Ascending aorta (tissue), 2 donors: ENCODE data around the gene BCL2L13. TPM values are rescaled to one million over a fixed set of nuclear protein-coding genes. Genes with fewer than 3 reads are reported as not detected.

Experiments
- DNase-seq, 2 donors: peaks; one replicate each; pipeline ENCODE4 v3.0.0-alpha.2; 2019; ENCODE audit warnings: low spot score in 2 of 2
- H3K27ac ChIP-seq, 2 donors: fragments of 200-600 bp; sonication (generic); one replicate each; pipeline ENCODE4 v1.5.1; 2016 to 2017; ENCODE audit warnings: mild to moderate bottlenecking in 1 of 2
- H3K27me3 ChIP-seq: fragments of 200-600 bp; sonication (generic); one replicate; pipeline ENCODE4 v1.5.1; 2017
- H3K36me3 ChIP-seq, 2 donors: fragments of 200-600 bp; sonication (generic); one replicate each; pipeline ENCODE4 v1.5.1; 2016
- H3K4me1 ChIP-seq, 2 donors: fragments of 200-600 bp; sonication (generic); one replicate each; pipeline ENCODE4 v1.5.1; 2016 to 2017; ENCODE audit warnings: mild to moderate bottlenecking in 1 of 2
- H3K4me3 ChIP-seq, 2 donors: fragments of 200-600 bp; sonication (generic); one replicate each; pipeline ENCODE4 v1.5.1; 2016 to 2017; ENCODE audit warnings: mild to moderate bottlenecking in 1 of 2
- H3K9me3 ChIP-seq, 2 donors: fragments of 200-600 bp; sonication (generic); one replicate each; pipeline ENCODE4 v1.5.1; 2016
- intact Hi-C: fragments of 100-400 bp; cut with DNase I; formaldehyde crosslinking; loops from one replicate; pipeline ENCODE4 v1.15.1; 2023
- total RNA-seq: library from RNA; depleted of rRNA; stranded (reverse); fragments of >200 nt; gene quantifications from one replicate; pipeline ENCODE4 v1.1.0, GENCODE V29; 2016
- TF ChIP-seq, protein P1 (sequence below), 3 experiments: fragments of 200-600 bp in 2 of 3; fragments of 450-650 bp in 1 of 3; sonication (generic) in 2 of 3; IDR thresholded peaks; one replicate each; pipeline ENCODE4 v1.5.1; 2016 to 2019; ENCODE audit warnings: antibody characterized with exemption in 3 of 3, mild to moderate bottlenecking in 1 of 3, moderate library complexity in 1 of 3

BCL2L13 gene
- total RNA-seq, 1 donor from 2014 or later: 4.6 TPM

DNA sequence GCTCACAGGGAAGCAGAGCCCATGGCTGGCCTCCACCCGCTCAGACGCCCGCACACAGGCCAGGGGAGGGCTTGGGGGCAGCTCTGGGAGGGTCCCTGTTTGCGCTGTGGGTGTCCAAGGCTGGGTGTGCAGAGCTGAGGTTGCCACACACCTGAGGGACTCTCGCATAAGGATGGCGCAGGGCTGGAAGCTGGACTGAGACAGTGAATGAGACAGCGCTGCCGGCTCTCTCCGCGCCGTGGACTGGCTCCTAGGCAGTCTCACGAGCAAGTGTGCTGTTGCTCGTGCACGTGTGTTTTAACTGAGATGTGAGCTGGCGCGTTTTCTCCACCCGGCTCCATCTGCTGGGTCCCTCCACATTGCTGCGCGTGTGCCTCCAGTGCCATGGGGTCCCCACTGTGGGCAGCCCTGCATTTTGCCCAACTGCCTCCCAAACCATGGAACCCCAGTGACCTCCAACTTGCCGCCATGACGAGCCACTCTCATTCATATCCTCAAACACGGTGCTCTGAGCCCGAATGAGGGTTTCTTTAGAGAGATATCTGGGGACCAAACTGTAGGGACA, 139.9 kb downstream of the BCL2L13 start:
- peaks cover 6 to 7% of the 10 kb centered on the region in 2 donors for H3K4me1 ChIP-seq
- TF ChIP-seq, protein P1, sequence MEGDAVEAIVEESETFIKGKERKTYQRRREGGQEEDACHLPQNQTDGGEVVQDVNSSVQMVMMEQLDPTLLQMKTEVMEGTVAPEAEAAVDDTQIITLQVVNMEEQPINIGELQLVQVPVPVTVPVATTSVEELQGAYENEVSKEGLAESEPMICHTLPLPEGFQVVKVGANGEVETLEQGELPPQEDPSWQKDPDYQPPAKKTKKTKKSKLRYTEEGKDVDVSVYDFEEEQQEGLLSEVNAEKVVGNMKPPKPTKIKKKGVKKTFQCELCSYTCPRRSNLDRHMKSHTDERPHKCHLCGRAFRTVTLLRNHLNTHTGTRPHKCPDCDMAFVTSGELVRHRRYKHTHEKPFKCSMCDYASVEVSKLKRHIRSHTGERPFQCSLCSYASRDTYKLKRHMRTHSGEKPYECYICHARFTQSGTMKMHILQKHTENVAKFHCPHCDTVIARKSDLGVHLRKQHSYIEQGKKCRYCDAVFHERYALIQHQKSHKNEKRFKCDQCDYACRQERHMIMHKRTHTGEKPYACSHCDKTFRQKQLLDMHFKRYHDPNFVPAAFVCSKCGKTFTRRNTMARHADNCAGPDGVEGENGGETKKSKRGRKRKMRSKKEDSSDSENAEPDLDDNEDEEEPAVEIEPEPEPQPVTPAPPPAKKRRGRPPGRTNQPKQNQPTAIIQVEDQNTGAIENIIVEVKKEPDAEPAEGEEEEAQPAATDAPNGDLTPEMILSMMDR (IDR thresholded peaks at IDR 0.05): no peak
- H3K4me3 ChIP-seq: no peak overlapping the region
- no peaks in the 10 kb centered on the region for H3K27me3 ChIP-seq
- no peaks in the 10 kb centered on the region for H3K36me3 ChIP-seq
- intact Hi-C loops: no loop called here
- no peaks in the 10 kb centered on the region for H3K9me3 ChIP-seq
- DNase-seq: no peak
- H3K27ac ChIP-seq: no peak overlapping the region

DNA sequence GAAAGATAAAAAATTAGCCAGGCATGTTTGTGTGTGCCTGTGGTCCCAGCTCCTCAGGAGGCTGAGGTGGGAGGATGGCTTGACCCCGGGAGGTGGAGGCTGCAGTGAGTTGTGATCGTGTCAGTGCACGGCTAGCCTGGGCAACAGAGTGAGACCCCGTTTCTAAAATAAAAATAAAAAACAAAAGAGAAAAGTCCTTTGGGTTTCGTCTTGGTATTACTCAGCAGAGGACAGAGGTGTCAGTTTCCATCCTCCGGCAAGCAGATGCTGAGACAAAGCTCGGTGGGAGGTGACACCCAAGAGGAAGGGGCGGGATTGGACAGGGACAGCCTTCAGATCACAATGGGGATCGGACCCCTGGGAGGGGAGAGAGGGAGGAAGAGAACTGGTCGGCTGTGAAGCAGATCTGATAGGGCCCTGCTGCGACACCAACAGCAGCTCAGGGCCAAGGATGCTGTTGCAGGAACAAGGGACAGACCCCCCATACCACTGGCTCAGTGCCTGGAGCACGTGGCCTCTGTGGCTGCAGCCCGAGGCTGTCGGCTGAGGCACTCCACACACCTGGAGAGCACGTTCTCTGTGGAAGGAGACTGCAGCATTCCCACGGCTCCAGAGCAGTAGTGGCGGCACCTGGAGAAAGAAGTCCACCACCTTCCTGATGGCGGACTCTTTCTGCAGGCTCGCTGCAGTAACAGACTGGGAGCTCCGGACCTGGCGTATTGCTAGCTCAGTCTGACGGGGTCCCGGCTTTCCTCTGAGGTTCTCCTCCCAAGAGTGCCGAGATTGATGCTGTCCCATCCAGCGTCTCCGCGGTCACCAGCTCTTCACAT, 140.9 kb downstream of the BCL2L13 start:
- TF ChIP-seq, protein P1 (IDR thresholded peaks at IDR 0.05): no peak
- Histone ChIP-seq H3K27me3 (no peaks in the 10 kb centered on the region), H3K27ac (no peak overlapping the region), H3K4me3 (no peak overlapping the region), H3K36me3 (no peaks in the 10 kb centered on the region), H3K9me3 (no peaks in the 10 kb centered on the region), H3K4me1 (peaks cover 0 to 5% of the 10 kb centered on the region in 2 donors)
- intact Hi-C loops: no loop called here
- no peak for DNase-seq

DNA sequence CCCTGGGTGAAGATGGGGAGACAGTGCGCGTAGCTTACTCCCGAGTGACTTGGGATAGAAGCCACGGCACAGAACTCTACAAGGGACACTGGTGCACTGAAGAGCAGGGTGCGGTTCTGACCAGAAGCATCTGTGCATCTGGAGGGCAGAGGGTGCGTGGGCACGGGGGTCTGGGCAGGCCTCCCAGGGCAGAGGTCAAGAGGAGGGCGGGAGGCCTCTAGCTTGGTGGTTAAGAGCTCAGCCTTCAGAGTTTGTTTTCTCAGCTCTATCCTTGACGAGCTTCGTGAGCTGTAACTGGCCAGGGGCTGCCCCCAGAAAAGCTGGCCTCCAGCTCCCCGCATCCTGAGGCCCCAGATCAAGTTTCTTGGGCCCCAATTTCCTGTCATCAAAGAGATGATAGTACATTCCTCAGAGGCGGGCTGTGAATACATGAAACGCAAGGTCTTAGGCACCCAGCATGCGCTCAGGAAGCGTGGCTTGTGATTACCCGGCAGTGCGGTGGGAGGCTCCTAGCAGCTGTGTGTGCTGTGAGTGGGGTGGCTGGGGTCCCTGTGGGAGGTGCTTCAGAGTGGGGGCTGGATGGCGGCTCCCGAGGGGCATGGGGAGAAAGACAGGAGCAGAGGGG, 141.7 kb downstream of the BCL2L13 start:
- Histone ChIP-seq H3K4me3 (no peak overlapping the region), H3K27ac (no peak overlapping the region), H3K27me3 (no peaks in the 10 kb centered on the region), H3K9me3 (no peaks in the 10 kb centered on the region), H3K4me1 (peaks cover 0 to 5% of the 10 kb centered on the region in 2 donors), H3K36me3 (no peaks in the 10 kb centered on the region)
- intact Hi-C loops: no loop called here
- DNase-seq: no peak
- TF ChIP-seq, protein P1 (IDR thresholded peaks at IDR 0.05): no peak

Other genes with a start within 250 kb of the BCL2L13 start
- not detected for gene SLC25A18, start 75.3 kb upstream of the BCL2L13 start, total RNA-seq
- 94.6 TPM for gene ATP6V1E1, start 10.0 kb upstream of the BCL2L13 start, total RNA-seq
- gene BID, start 135.7 kb downstream of the BCL2L13 start, total RNA-seq: 37.5 TPM